ENCODE measurements around the gene ARL15. TPM values are rescaled to one million over a fixed set of nuclear protein-coding genes. Genes with fewer than 3 reads are reported as not detected.

The ARL15 gene
- total and polyA plus RNA-seq, 2 donors (not counting 3 experiments of a cell fraction or from before 2014, with no cell fraction given): 11.9 to 24.4 TPM

DNA sequence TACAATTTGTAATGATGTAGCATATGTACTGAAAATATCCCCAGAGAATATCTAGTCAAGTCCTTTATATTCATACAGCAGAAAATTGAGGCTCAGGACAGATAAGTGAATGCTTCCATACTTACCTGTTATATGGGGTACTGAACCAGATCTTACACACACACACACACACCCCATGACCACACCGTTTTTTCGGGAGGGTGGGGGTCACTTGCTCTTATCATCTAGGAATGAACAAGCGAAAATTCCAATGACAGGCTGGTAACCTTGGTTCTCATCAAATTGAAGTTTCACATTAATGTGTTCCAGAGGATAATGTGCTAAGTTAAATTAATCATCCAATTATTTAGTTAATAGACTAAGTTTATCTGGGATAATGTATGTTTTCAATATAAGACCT, 48.8 kb downstream of the ARL15 start:
- Histone ChIP-seq H3K27ac (ENCODE audit: insufficient read depth, low read depth, low read length) (no peak overlapping the region), H3K4me2 (ENCODE audit: insufficient read depth, low read length) (no peak overlapping the region), H3K4me1 (ENCODE audit: control insufficient read depth, extremely low read depth, insufficient read depth, low read length) (peaks cover 4% of the 10 kb centered on the region), H3K9me1 (replicated peaks; ENCODE audit: control insufficient read depth, extremely low read depth, insufficient read depth, low read length) (no peaks in the 10 kb centered on the region), H3K79me2 (ENCODE audit: control insufficient read depth, insufficient read depth, low read length) (no peaks in the 10 kb centered on the region), H3K27me3 (ENCODE audit: control insufficient read depth in 2 of 2, insufficient read depth in 2 of 2, low read length in 2 of 2) (no peaks in the 10 kb centered on the region), H3K9me3 (replicated peaks; ENCODE audit: control insufficient read depth, insufficient read depth, low read length) (no peaks in the 10 kb centered on the region), H3K4me3 (replicated peaks in 1 of 3; ENCODE audit: insufficient read depth in 1 of 3, low read depth in 1 of 3, low read length in 3 of 3) (no peak overlapping the region), H3K36me3 (ENCODE audit: control insufficient read depth in 2 of 2, extremely low read depth in 1 of 2, insufficient read depth in 2 of 2, low read length in 2 of 2) (no peaks in the 10 kb centered on the region), H2AFZ (ENCODE audit: low read depth, low read length) (no peak overlapping the region), H3K9ac (replicated peaks; ENCODE audit: extremely low read depth, insufficient read depth, low read length) (no peak overlapping the region), H4K20me1 (replicated peaks; ENCODE audit: control insufficient read depth, extremely low read depth, insufficient read depth, low read length) (no peaks in the 10 kb centered on the region)
- FAIRE-seq: no peak
- TF ChIP-seq, protein P1, sequence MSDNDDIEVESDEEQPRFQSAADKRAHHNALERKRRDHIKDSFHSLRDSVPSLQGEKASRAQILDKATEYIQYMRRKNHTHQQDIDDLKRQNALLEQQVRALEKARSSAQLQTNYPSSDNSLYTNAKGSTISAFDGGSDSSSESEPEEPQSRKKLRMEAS (IDR thresholded peaks at IDR 0.05; ENCODE audit: insufficient read depth, insufficient read length): no peak
- TF ChIP-seq MYC (IDR thresholded peaks at IDR 0.05; ENCODE audit: low read depth, low read length): no peak
- TF ChIP-seq GATA2 (IDR thresholded peaks at IDR 0.05; ENCODE audit: insufficient read depth, insufficient read length, low read depth, low read length): no peak
- no peak for TF ChIP-seq POLR2A (IDR thresholded peaks at IDR 0.05; ENCODE audit: low read depth, low read length)
- TF ChIP-seq FOS (IDR thresholded peaks at IDR 0.05; ENCODE audit: borderline replicate concordance, insufficient read depth, low read length): no peak
- TF ChIP-seq, protein P2, sequence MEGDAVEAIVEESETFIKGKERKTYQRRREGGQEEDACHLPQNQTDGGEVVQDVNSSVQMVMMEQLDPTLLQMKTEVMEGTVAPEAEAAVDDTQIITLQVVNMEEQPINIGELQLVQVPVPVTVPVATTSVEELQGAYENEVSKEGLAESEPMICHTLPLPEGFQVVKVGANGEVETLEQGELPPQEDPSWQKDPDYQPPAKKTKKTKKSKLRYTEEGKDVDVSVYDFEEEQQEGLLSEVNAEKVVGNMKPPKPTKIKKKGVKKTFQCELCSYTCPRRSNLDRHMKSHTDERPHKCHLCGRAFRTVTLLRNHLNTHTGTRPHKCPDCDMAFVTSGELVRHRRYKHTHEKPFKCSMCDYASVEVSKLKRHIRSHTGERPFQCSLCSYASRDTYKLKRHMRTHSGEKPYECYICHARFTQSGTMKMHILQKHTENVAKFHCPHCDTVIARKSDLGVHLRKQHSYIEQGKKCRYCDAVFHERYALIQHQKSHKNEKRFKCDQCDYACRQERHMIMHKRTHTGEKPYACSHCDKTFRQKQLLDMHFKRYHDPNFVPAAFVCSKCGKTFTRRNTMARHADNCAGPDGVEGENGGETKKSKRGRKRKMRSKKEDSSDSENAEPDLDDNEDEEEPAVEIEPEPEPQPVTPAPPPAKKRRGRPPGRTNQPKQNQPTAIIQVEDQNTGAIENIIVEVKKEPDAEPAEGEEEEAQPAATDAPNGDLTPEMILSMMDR (IDR thresholded peaks at IDR 0.05; ENCODE audit: extremely low read depth in 1 of 2, insufficient read depth in 1 of 2, low read depth in 1 of 2, low read length in 2 of 2): no peak
- TF ChIP-seq POLR2AphosphoS5 (IDR thresholded peaks at IDR 0.05; ENCODE audit: insufficient read depth, low read depth, low read length): no peak
- no peak for TF ChIP-seq JUN (IDR thresholded peaks at IDR 0.05; ENCODE audit: borderline replicate concordance, insufficient read depth, insufficient read length, low read depth)
- no peak for TF ChIP-seq EZH2 (IDR thresholded peaks at IDR 0.05; ENCODE audit: borderline replicate concordance, low read depth, low read length, severe bottlenecking)
- ChIA-PET CTCF (no interaction called here), POLR2A (no interaction called here)
- no peak for DNase-seq (ENCODE audit: low read depth, low spot score)
- dilution Hi-C loops (cut with MboI; ENCODE audit: extremely low pct_ligation_motif_present, low sequenced_read_pairs): no loop called here
- intact Hi-C loops (cut with micrococcal nuclease): no loop called here
- no TSS peak for BruUV-seq (replicated peaks)

Measured in endothelial cell of umbilical vein (primary cell).